HepG2 (cell line): ENCODE data around the gene SRP72. TPM values are rescaled to one million over a fixed set of nuclear protein-coding genes. Genes with fewer than 3 reads are reported as not detected.
A peak's percentile ranks its signal among the peaks of the same experiment; 100 is the strongest.

ENCODE experiments used
- ATAC-seq: fragments of 200-7000 bp; cut with Tn5 transposase; 3 replicates; pipeline ENCODE4 v1.9.1; 2020; ENCODE audit warnings: mild to moderate bottlenecking, moderate library complexity
- BruUV-seq: library from RNA; stranded (reverse); fragments of 400-500 nt; replicated peaks from 2 replicates; lab custom pipeline; 2021; lab: Mats Ljungman, UMichigan
- CTCF ChIA-PET: fragments of 300-600 bp; formaldehyde crosslinking; extraction: SDS; loops from one replicate; lab custom pipeline; 2021; ENCODE audit warnings: low total read pairs, inconsistent platforms, low intra/inter-chr PET ratio; lab: Yijun Ruan, JAX
- POLR2A ChIA-PET: fragments of 350-600 bp; sonication (Branson Sonifier 250); formaldehyde crosslinking; loops from one replicate; lab custom pipeline; 2020; ENCODE audit warnings: antibody characterized with exemption, inconsistent platforms; lab: Yijun Ruan, JAX
- DNase-seq: peaks from one replicate; pipeline ENCODE4 v3.0.0-alpha.2; 2015; ENCODE audit warnings: low spot score
- FAIRE-seq: peaks from 3 replicates; lab custom pipeline; 2011; peaks lifted over from hg19 to GRCh38; lab: Jason Lieb, UNC
- H2AFZ ChIP-seq: one replicate; pipeline ENCODE4 v1.6.1; 2011; ENCODE audit warnings: low read length, inconsistent platforms
- H3K27ac ChIP-seq: fragments of 300-600 bp; 3 replicates; pipeline ENCODE4 v1.8.0; 2011; ENCODE audit warnings: mixed run types, mild to moderate bottlenecking, mixed read lengths, low read length, inconsistent platforms; ENCODE audit not compliant: insufficient read depth; ENCODE audit errors: extremely low read length
- H3K27me3 ChIP-seq, 2 experiments: fragments of 200-600 bp in 1 of 2; 2 replicates in 1 of 2; 3 replicates in 1 of 2; pipeline versions ENCODE4 v1.6.0 to v1.8.0; 2011; ENCODE audit warnings: low read length in 2 of 2, mild to moderate bottlenecking in 2 of 2, moderate library complexity in 2 of 2, inconsistent platforms in 1 of 2; ENCODE audit not compliant: insufficient read depth in 2 of 2, control insufficient read depth in 1 of 2
- H3K36me3 ChIP-seq, 2 experiments: fragments of 200-600 bp in 1 of 2; replicated peaks in 1 of 2; 2 replicates in 1 of 2; 3 replicates in 1 of 2; pipeline versions ENCODE4 v1.5.1 to v1.8.0; 2011; ENCODE audit warnings: low read length in 2 of 2, inconsistent platforms in 1 of 2; ENCODE audit not compliant: insufficient read depth in 2 of 2, control insufficient read depth in 1 of 2
- H3K4me1 ChIP-seq: 2 replicates; pipeline ENCODE4 v1.5.1; 2012; ENCODE audit warnings: low read length, inconsistent platforms; ENCODE audit not compliant: insufficient read depth
- H3K4me2 ChIP-seq: 2 replicates; pipeline ENCODE4 v1.6.0; 2011; ENCODE audit warnings: low read depth, low read length, inconsistent platforms
- H3K4me3 ChIP-seq, 3 experiments: fragments of 200-600 bp in 1 of 3; sonication (generic), shearing (Covaris generic) in 1 of 3; replicated peaks in 1 of 3; 2 replicates each; pipeline ENCODE4 v1.5.1; 2011 to 2016; ENCODE audit warnings: low read length in 3 of 3, inconsistent platforms in 2 of 3, low read depth in 2 of 3, mild to moderate bottlenecking in 2 of 3, control low read depth in 1 of 3, mixed read lengths in 1 of 3; ENCODE audit not compliant: insufficient read depth in 1 of 3
- H3K79me2 ChIP-seq: one replicate; pipeline ENCODE4 v1.6.1; 2011; ENCODE audit warnings: low read length, inconsistent platforms; ENCODE audit not compliant: insufficient read depth
- H3K9ac ChIP-seq: 2 replicates; pipeline ENCODE4 v1.6.0; 2011; ENCODE audit warnings: mild to moderate bottlenecking, low read depth, low read length, inconsistent platforms; ENCODE audit not compliant: insufficient read depth
- H3K9me3 ChIP-seq: 2 replicates; pipeline ENCODE4 v1.5.1; 2012; ENCODE audit warnings: mild to moderate bottlenecking, low read length
- H4K20me1 ChIP-seq: 2 replicates; pipeline ENCODE4 v1.6.0; 2011; ENCODE audit warnings: inconsistent platforms, mild to moderate bottlenecking, low read length, moderate library complexity; ENCODE audit not compliant: insufficient read depth
- EEA1 ChIP-seq: sonication (generic); formaldehyde crosslinking; IDR thresholded peaks from 2 replicates; pipeline ENCODE4 v1.5.1; 2020; ENCODE audit warnings: mild to moderate bottlenecking, missing genetic modification reagents, borderline replicate concordance
- FOSL2 ChIP-seq: sonication (generic); formaldehyde crosslinking; IDR thresholded peaks from 2 replicates; pipeline ENCODE4 v1.4.0; 2020; ENCODE audit warnings: missing genetic modification reagents
- HNF4A ChIP-seq: sonication (generic); formaldehyde crosslinking; IDR thresholded peaks from 2 replicates; pipeline ENCODE4 v1.4.0; 2020; ENCODE audit warnings: missing genetic modification reagents
- MIXL1 ChIP-seq: IDR thresholded peaks from 2 replicates; pipeline ENCODE4 v1.6.1; 2016
- RCOR2 ChIP-seq: IDR thresholded peaks from 2 replicates; pipeline ENCODE4 v1.6.1; 2016; ENCODE audit warnings: missing biosample characterization, missing genetic modification reagents
- SUZ12 ChIP-seq: fragments of 150-350 bp; IDR thresholded peaks from 2 replicates; pipeline ENCODE4 v1.6.1; 2014; ENCODE audit warnings: low read depth, low read length
- ZKSCAN8 ChIP-seq: IDR thresholded peaks from 2 replicates; pipeline ENCODE4 v1.6.1; 2016; ENCODE audit warnings: borderline replicate concordance, missing genetic modification reagents, missing compliant biosample characterization
- ZNF205 ChIP-seq: IDR thresholded peaks from 2 replicates; pipeline ENCODE4 v1.6.1; 2018; ENCODE audit warnings: missing biosample characterization, missing genetic modification reagents
- ZNF274 ChIP-seq: sonication (generic); formaldehyde crosslinking; IDR thresholded peaks from 2 replicates; pipeline ENCODE4 v1.5.1; 2020; ENCODE audit warnings: mild to moderate bottlenecking, missing genetic modification reagents
- ZNF33B ChIP-seq: sonication (generic); formaldehyde crosslinking; IDR thresholded peaks from 2 replicates; pipeline ENCODE4 v1.5.1; 2020; ENCODE audit warnings: mild to moderate bottlenecking, missing genetic modification reagents
- ZNF652 ChIP-seq: IDR thresholded peaks from 2 replicates; pipeline ENCODE4 v1.6.1; 2016; ENCODE audit warnings: low read depth, borderline replicate concordance
- WGBS: methylation state at CpG from one replicate; pipeline ENCODE4 v1.1.6; 2017; ENCODE audit warnings: low lambda C conversion rate; 5-methylcytosine and 5-hydroxymethylcytosine counted together
- in situ Hi-C: cut with HindIII; loops from 2 replicates; pipeline ENCODE4 v1.10.0; 2017; ENCODE audit warnings: low pct_unique_long_range_greater_than_20kb; ENCODE audit not compliant: extremely low pct_ligation_motif_present
- intact Hi-C: fragments of 100-400 bp; cut with micrococcal nuclease; formaldehyde crosslinking; loops from one replicate; pipeline ENCODE4 v1.10.0; 2022; ENCODE audit not compliant: unreplicated experiment
- polyA plus RNA-seq, 8 experiments: library from polyadenylated mRNA; depleted of rRNA in 3 of 8; stranded (reverse) in 7 of 8; unstranded in 1 of 8; fragments of >200 nt; fragmentation: Illumina TruSeq in 4 of 8; extraction: Trizol in 4 of 8; gene quantifications; 2 replicates each; pipeline versions ENCODE4 v1.2.1 to v1.2.3, GENCODE V29; 2011 to 2016; ENCODE audit warnings: low read depth in 4 of 8, missing spikeins in 1 of 8, mixed read lengths in 1 of 8; ENCODE audit not compliant: insufficient read depth in 1 of 8
- total RNA-seq, 5 experiments: library from RNA; depleted of rRNA; stranded (reverse); fragments of >200 nt; fragmentation: Illumina TruSeq; extraction: Trizol; gene quantifications; 2 replicates each; pipeline ENCODE4 v1.2.3, GENCODE V29; 2016; ENCODE audit warnings: low read depth in 1 of 5
- TF ChIP-seq, protein P1 (sequence below): sonication (generic); formaldehyde crosslinking; IDR thresholded peaks from 2 replicates; pipeline ENCODE4 v1.9.0; 2022; ENCODE audit warnings: low read depth, missing genetic modification reagents
- TF ChIP-seq, protein P2 (sequence below): sonication (generic); formaldehyde crosslinking; IDR thresholded peaks from 2 replicates; pipeline ENCODE4 v1.4.0; 2020; ENCODE audit warnings: low read depth, mild to moderate bottlenecking, missing genetic modification reagents
- TF ChIP-seq, protein P3 (sequence below): sonication (generic); formaldehyde crosslinking; conservative IDR thresholded peaks from 2 replicates; pipeline ENCODE4 v1.5.0; 2020; ENCODE audit warnings: missing genetic modification reagents

Gene SRP72
- total and polyA plus RNA-seq, 2 of the 13 experiments (the other 11 are each of a cell fraction or from before 2014, with no cell fraction given) = 64.9 to 75.6 TPM

DNA sequence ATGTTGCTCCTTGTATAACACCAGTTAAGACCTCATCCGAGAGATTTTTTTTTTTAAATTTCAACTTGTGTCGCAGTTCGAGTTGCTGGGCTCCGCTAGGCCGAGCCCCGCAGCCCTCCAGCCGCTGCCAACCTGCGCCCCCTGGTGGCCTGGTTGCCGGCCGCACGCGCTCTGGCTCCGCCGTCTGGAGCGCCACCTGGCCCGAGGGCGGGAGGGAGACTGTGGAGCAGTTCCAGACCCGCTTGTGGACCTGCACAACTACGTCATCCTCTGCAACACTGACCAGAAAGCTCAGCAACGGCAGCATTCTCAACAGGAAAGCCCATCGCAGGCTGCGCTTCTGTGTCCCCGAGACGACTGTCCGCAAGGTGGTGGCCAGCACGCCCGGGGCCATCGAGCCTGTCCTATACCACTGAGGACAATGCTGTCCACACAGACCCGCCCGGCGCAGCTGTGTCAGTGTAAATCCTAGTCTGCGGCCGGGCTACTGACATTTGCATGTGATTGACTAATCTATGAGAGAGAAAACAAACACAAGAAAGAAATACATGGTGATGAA, 77.2 kb downstream of the SRP72 start:
- CTCF ChIA-PET = interaction anchor here (0.8 to 2.1 kb wide), 3 partner anchors 119 to 292 kb away, joined by 4 to 12 read pairs (median 5); no protein-coding TSS in a partner anchor
- FAIRE-seq (peak; percentile 74), DNase-seq (peak; percentile 78), ATAC-seq (peak; percentile 99)
- H3K27me3 ChIP-seq = 0 out of 5 replicates have a peak, but pooled peaks cover 0 to 4% of the 10 kb centered on the region in 2 experiments
- H3K36me3 ChIP-seq = no peaks in the 10 kb centered on the region
- POLR2A ChIA-PET = interaction anchor here (0.6 to 0.7 kb wide), 2 partner anchors 109 to 158 kb away, joined by 3 read pairs; partner anchors contain the start of genes AASDH and PPAT
- no peaks in the 10 kb centered on the region for H4K20me1 ChIP-seq
- H3K79me2 ChIP-seq = no peaks in the 10 kb centered on the region
- H3K4me1 ChIP-seq = 0 out of 2 replicates have a peak, but pooled peaks cover 11% of the 10 kb centered on the region
- intact Hi-C loops (loop anchor here (1.0 to 2.0 kb wide), 4 partner anchors 78 to 256 kb away; partner anchors contain the start of genes AASDH and SRP72), in situ Hi-C loops (no loop called here)
- BruUV-seq = no TSS peak
- H3K4me2 ChIP-seq = peak overlapping the region; percentile 88
- peak overlapping the region; percentile 76 for H2AFZ ChIP-seq
- WGBS = under 1% methylated on average over 29 of the region's 33 CpGs
- H3K27ac ChIP-seq = no peak overlapping the region
- no peaks in the 10 kb centered on the region for H3K9me3 ChIP-seq
- peak overlapping the region; percentile 26; the same call in 1 of the 2 replicates for H3K9ac ChIP-seq
- peak overlapping the region; percentile 35 to 67 (median 39) for H3K4me3 ChIP-seq
- TF ChIP-seq, protein P1, sequence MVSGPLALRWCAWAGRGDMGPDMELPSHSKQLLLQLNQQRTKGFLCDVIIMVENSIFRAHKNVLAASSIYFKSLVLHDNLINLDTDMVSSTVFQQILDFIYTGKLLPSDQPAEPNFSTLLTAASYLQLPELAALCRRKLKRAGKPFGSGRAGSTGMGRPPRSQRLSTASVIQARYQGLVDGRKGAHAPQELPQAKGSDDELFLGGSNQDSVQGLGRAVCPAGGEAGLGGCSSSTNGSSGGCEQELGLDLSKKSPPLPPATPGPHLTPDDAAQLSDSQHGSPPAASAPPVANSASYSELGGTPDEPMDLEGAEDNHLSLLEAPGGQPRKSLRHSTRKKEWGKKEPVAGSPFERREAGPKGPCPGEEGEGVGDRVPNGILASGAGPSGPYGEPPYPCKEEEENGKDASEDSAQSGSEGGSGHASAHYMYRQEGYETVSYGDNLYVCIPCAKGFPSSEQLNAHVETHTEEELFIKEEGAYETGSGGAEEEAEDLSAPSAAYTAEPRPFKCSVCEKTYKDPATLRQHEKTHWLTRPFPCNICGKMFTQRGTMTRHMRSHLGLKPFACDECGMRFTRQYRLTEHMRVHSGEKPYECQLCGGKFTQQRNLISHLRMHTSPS (CRISPR knock-in tag) = no peak
- peak; percentile 62; the same call in 1 of the 2 replicates for TF ChIP-seq MIXL1
- peak; percentile 86 for TF ChIP-seq ZNF274 (CRISPR knock-in tag)
- peak; percentile 53 for TF ChIP-seq FOSL2 (CRISPR knock-in tag)
- peak; percentile 58; the same call in 1 of the 2 replicates for TF ChIP-seq ZNF205
- TF ChIP-seq ZNF652 (CRISPR knock-in tag) = no peak
- TF ChIP-seq, protein P2, sequence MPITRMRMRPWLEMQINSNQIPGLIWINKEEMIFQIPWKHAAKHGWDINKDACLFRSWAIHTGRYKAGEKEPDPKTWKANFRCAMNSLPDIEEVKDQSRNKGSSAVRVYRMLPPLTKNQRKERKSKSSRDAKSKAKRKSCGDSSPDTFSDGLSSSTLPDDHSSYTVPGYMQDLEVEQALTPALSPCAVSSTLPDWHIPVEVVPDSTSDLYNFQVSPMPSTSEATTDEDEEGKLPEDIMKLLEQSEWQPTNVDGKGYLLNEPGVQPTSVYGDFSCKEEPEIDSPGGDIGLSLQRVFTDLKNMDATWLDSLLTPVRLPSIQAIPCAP (CRISPR knock-in tag) = no peak
- no peak for TF ChIP-seq HNF4A (CRISPR knock-in tag)
- TF ChIP-seq EEA1 (CRISPR knock-in tag) = no peak
- TF ChIP-seq RCOR2 = peak; percentile 31; the same call in 1 of the 2 replicates
- no peak for TF ChIP-seq SUZ12
- 0 out of 2 replicates have a peak, but pooled peaks have one; percentile 51 for TF ChIP-seq ZNF33B (CRISPR knock-in tag)
- 0 out of 2 replicates have a peak, but pooled peaks have one; percentile 63 for TF ChIP-seq ZKSCAN8 (CRISPR knock-in tag)
- TF ChIP-seq, protein P3, sequence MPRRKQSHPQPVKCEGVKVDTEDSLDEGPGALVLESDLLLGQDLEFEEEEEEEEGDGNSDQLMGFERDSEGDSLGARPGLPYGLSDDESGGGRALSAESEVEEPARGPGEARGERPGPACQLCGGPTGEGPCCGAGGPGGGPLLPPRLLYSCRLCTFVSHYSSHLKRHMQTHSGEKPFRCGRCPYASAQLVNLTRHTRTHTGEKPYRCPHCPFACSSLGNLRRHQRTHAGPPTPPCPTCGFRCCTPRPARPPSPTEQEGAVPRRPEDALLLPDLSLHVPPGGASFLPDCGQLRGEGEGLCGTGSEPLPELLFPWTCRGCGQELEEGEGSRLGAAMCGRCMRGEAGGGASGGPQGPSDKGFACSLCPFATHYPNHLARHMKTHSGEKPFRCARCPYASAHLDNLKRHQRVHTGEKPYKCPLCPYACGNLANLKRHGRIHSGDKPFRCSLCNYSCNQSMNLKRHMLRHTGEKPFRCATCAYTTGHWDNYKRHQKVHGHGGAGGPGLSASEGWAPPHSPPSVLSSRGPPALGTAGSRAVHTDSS (CRISPR knock-in tag) = no peak
